ENCODE data around the gene MAP6.

MAP6 gene

DNA sequence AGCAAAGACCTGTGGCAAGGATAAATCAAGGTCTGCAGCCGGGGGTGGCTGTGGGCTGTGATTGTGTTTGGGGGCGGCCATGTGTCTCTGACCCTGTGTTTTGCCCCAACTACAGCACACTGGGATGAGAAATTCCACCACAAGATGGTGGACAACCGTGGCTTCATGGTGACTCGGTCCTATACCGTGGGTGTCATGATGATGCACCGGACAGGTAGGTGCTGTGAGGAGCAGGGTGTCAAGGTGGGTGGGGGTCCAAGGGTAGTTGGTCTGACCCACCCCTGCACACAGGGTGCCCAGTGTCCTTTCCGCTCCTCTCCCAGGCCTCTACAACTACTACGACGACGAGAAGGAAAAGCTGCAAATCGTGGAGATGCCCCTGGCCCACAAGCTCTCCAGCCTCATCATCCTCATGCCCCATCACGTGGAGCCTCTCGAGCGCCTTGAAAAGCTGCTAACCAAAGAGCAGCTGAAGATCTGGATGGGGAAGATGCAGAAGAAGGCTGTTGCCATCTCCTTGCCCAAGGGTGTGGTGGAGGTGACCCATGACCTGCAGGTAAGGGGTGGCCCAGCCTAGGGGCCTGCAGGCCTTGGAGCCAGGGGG, 100.1 kb downstream of the MAP6 start:
- H3K4me3 ChIP-seq (replicated peaks; ENCODE audit: low read depth, low read length) = no peak overlapping the region
- no peak for DNase-seq (ENCODE audit: extremely low read depth, low read depth)
- TF ChIP-seq, protein P1, sequence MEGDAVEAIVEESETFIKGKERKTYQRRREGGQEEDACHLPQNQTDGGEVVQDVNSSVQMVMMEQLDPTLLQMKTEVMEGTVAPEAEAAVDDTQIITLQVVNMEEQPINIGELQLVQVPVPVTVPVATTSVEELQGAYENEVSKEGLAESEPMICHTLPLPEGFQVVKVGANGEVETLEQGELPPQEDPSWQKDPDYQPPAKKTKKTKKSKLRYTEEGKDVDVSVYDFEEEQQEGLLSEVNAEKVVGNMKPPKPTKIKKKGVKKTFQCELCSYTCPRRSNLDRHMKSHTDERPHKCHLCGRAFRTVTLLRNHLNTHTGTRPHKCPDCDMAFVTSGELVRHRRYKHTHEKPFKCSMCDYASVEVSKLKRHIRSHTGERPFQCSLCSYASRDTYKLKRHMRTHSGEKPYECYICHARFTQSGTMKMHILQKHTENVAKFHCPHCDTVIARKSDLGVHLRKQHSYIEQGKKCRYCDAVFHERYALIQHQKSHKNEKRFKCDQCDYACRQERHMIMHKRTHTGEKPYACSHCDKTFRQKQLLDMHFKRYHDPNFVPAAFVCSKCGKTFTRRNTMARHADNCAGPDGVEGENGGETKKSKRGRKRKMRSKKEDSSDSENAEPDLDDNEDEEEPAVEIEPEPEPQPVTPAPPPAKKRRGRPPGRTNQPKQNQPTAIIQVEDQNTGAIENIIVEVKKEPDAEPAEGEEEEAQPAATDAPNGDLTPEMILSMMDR (IDR thresholded peaks at IDR 0.05; ENCODE audit: low read depth, low read length, missing control alignments) = no peak

DNA sequence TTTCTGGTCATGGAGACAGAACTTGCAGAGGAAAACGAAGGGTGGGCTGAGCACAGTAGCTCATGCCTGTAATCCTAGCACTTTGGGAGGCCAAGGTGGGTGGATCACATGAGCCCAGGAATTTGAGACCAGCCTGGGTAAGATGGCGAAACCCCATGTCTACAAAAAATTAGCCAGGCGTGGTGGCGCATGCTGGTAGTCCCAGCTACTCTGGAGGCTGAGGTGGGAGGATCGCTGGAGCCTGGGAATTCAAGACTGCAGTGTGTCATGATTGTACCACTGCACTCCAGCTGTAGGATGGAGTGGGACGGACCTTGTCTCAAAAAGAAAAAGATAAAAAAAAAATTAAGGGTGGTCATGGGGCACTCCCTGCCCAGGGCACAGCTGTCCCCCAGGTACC, 100.9 kb downstream of the MAP6 start:
- TF ChIP-seq, protein P1 (IDR thresholded peaks at IDR 0.05; ENCODE audit: low read depth, low read length, missing control alignments) = no peak
- H3K4me3 ChIP-seq (replicated peaks; ENCODE audit: low read depth, low read length) = no peak overlapping the region
- DNase-seq (ENCODE audit: extremely low read depth, low read depth) = no peak

DNA sequence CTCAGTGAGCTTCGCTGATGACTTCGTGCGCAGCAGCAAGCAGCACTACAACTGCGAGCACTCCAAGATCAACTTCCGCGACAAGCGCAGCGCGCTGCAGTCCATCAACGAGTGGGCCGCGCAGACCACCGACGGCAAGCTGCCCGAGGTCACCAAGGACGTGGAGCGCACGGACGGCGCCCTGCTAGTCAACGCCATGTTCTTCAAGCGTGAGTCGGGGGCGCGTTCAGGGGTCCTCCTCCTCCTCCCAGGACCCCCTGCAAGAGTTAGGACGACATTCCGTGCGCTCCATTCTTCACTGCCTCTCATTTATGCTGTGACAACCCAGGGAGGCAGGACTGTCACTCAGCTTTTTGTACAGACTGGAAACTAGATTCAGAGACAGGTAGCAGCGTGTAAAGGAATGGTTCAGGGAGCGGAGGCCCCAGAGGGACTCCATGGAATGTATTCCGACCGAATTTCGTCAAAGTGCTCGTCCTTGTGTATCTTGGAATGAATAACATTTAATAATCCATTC, 102.0 kb downstream of the MAP6 start:
- TF ChIP-seq, protein P1 (IDR thresholded peaks at IDR 0.05; ENCODE audit: low read depth, low read length, missing control alignments) = no peak
- H3K4me3 ChIP-seq (replicated peaks; ENCODE audit: low read depth, low read length) = no peak overlapping the region
- no peak for DNase-seq (ENCODE audit: extremely low read depth, low read depth)

DNA sequence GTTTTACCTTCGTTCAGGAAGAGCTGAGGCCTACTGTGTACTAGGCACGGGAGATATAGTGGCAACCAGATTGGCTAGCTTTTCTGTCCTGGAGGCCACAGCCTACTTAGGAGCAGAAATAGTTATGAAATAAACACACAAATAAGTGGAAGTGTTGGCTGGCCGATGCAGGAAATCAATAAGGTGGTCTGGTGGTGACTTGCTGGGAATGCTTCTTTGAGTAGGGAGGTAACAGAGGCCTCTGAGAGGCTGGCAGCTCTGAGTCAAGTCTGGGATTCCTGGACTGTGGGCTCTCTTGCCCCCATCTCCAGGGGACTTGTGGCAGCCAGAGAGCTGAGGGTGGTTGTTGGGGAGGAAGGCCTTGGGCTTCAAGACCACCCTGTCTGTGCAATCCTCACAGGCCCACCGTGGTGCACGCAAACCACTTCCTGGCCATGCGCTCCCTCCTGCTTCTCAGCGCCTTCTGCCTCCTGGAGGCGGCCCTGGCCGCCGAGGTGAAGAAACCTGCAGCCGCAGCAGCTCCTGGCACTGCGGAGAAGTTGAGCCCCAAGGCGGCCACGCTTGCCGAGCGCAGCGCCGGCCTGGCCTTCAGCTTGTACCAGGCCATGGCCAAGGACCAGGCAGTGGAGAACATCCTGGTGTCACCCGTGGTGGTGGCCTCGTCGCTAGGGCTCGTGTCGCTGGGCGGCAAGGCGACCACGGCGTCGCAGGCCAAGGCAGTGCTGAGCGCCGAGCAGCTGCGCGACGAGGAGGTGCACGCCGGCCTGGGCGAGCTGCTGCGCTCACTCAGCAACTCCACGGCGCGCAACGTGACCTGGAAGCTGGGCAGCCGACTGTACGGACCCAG, 102.7 kb downstream of the MAP6 start:
- TF ChIP-seq, protein P1 (IDR thresholded peaks at IDR 0.05; ENCODE audit: low read depth, low read length, missing control alignments) = no peak
- H3K4me3 ChIP-seq (replicated peaks; ENCODE audit: low read depth, low read length) = peak overlapping the region; percentile 77

DNA sequence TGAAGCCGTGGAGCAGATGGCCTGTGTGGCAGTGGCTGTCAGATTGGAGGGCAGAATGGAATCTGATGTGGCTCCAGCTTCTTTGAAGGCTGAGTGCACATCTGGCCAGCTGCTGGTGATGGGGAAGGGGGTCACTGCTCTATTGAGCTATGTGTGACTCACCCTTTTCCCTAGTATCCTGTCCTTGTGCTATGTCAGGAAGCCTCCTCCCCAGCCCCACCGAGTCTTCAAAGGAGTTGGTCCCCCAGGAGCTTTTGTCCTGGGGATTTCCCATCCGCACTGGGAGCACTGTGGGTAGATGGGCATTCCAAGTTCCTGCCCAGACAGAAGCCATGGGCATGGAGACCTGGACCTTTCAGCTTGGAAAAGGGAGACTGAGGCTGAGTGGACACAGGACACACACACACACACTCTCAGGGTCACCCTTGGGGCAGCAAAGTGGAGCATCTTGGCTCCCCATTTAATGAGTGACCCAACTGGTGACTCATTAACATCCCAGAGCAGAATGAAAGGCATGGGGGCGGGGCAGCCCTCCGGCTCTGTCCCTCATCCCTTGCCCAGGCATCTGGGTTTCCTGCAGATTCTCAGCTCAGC, 103.5 kb downstream of the MAP6 start:
- TF ChIP-seq, protein P1 (IDR thresholded peaks at IDR 0.05; ENCODE audit: low read depth, low read length, missing control alignments) = no peak
- H3K4me3 ChIP-seq (replicated peaks; ENCODE audit: low read depth, low read length) = peak overlapping the region; percentile 77
- peak; percentile 83 for DNase-seq (ENCODE audit: extremely low read depth, low read depth)

More for the DNA sequence above, 102.7 kb downstream of the MAP6 start:
- no peak for DNase-seq (ENCODE audit: extremely low read depth, low read depth)

DNA sequence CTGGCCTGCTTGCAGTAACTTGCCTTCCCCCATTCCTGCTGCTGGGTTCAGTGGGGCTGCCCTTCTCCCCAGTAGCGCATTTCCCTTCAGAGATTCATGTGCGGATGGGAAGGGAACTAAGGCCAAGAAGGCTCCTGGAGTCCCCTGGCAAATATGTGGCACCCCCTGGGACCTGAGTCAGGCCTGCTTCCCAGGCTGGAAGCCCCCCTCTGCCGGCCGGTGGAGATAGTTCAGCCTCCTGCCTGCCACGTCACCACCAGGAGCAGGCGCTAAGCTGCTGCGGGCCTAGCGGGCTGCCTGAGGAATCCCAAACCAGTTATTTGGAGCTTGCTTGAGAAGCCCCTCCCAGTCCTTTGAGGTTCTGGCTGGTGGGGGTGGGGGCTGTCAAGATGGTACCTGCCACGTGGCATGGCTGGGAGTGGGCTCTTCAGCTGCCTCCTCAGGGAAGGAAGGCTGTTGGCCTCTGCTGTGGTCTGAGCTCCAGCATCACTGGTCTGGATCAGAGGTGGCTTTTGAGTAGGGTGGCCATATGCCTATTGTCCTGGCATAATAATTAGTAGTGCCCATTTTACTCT, 104.8 kb downstream of the MAP6 start:
- peak overlapping the region; percentile 77 for H3K4me3 ChIP-seq (replicated peaks; ENCODE audit: low read depth, low read length)
- DNase-seq (ENCODE audit: extremely low read depth, low read depth) = peak; percentile 58
- TF ChIP-seq, protein P1 (IDR thresholded peaks at IDR 0.05; ENCODE audit: low read depth, low read length, missing control alignments) = peak; percentile 61
